Measurements from ENCODE around the gene WDFY2.

DNA sequence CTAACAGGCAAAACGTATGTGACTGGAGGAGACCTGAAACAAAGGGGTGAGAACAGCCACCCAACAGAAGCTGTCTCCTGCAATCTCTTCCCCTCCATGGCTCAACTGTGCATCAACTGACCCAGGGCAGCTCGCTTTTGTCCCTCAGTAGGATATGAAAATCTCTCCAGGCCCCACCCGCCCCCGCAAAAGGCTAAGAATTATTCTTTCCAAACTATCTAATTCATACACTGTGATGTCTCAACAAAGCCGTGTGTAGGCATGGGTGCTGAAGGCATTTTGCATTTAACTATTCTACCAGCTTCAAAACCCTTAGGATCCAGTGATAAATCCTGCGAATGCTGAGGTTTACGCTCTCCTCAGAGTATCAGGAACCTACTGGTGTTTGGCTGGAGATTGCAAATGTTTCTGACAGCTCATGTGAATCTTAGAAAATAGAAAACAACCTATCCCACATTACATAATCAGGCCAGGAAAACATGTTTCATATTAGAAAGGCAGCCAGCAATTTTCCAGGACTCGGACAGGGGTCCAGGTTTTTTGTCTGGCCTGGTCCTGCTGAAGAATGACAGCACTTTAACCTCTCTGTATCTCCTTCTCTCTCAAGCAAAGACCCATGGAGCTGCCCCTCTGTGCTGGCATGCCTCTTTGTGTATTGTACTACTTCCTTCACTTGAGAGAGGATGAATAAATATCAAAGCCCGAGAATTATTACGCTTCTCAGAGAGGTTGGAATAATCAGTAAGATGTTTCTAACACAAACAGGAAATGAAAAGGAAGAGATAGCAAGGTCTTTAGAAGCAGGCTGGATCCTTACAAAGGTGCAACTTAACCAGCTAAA, 202.4 kb downstream of the WDFY2 start:
- TF ChIP-seq CTCF (IDR thresholded peaks at IDR 0.05) = no peak
- no peak for TF ChIP-seq POLR2A (IDR thresholded peaks at IDR 0.05)
